ENCODE results near the gene RNU6-9.
"Not testable (repeated sequence)": the region's sequence is repeated elsewhere in the genome, so short reads cannot be mapped to it uniquely, and the experiment has no call there.

The RNU6-9 gene

GRCh38 chr19:861756-862580 lies 31.3 kb upstream of the RNU6-9 start:
- DNase-seq: peak; percentile 50

GRCh38 chr19:862581-863314 lies 30.5 kb upstream of the RNU6-9 start:
- no peak for DNase-seq

- no peak for DNase-seq
These were observed 30.0 kb upstream of the RNU6-9 start for GRCh38 chr19:863315-863620.

- no peak for DNase-seq
These were observed 26.4 kb upstream of the RNU6-9 start for GRCh38 chr19:866769-867300.

- no peak for DNase-seq
These were observed 25.9 kb upstream of the RNU6-9 start for GRCh38 chr19:867301-867793.

GRCh38 chr19:867855-868457 lies 25.3 kb upstream of the RNU6-9 start:
- no peak for DNase-seq

- no peak for DNase-seq
These were observed 24.6 kb upstream of the RNU6-9 start for GRCh38 chr19:868458-869244.

GRCh38 chr19:869245-870177 lies 23.8 kb upstream of the RNU6-9 start:
- no peak for DNase-seq

GRCh38 chr19:870314-870713 lies 23.0 kb upstream of the RNU6-9 start:
- DNase-seq: no peak

GRCh38 chr19:870963-871401 lies 22.3 kb upstream of the RNU6-9 start:
- no peak for DNase-seq

- DNase-seq: no peak
These were observed 21.6 kb upstream of the RNU6-9 start for GRCh38 chr19:871446-872265.

- no peak for DNase-seq
These were observed 20.9 kb upstream of the RNU6-9 start for GRCh38 chr19:872266-872951.

- no peak for DNase-seq
These were observed 20.2 kb upstream of the RNU6-9 start for GRCh38 chr19:873084-873483.

GRCh38 chr19:873561-874041 lies 19.7 kb upstream of the RNU6-9 start:
- DNase-seq: no peak

GRCh38 chr19:875265-875879 lies 17.9 kb upstream of the RNU6-9 start:
- no peak for DNase-seq

GRCh38 chr19:876089-876488 lies 17.2 kb upstream of the RNU6-9 start:
- DNase-seq: no peak

- DNase-seq: no peak
These were observed 16.4 kb upstream of the RNU6-9 start for GRCh38 chr19:876780-877314.

- not testable (repeated sequence) for DNase-seq
These were observed 15.2 kb upstream of the RNU6-9 start for GRCh38 chr19:877992-878660.
